GM20000 (cell line): ENCODE measurements around the gene RAB11FIP4.

Experiments
- DNase-seq: peaks from one replicate; pipeline ENCODE4 v3.0.0; 2012; ENCODE audit warnings: low spot score
- TF ChIP-seq, protein P1 (sequence below): IDR thresholded peaks from 2 replicates; pipeline ENCODE4 v1.5.1; 2012; ENCODE audit warnings: mild to moderate bottlenecking, control low read depth; ENCODE audit errors: extremely low read depth, missing control alignments

The RAB11FIP4 gene

DNA sequence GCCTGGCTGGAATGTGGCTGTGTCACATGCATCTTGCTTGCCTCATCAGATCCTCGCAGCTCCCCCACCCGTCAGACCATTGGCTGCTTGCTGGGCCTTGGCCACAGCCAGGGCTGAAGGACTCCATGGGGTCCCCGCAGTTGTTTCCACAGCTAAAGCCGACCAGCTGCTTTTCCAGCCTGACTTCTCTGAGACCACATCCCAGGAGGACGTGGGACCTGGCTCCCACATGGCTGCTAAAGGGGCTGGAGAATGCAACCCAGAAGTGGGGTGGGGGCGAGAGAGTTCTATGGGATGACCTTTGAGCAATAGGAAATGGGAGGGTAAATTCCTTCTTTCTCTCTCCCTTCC is 193.8 kb downstream of the RAB11FIP4 start:
- TF ChIP-seq, protein P1, sequence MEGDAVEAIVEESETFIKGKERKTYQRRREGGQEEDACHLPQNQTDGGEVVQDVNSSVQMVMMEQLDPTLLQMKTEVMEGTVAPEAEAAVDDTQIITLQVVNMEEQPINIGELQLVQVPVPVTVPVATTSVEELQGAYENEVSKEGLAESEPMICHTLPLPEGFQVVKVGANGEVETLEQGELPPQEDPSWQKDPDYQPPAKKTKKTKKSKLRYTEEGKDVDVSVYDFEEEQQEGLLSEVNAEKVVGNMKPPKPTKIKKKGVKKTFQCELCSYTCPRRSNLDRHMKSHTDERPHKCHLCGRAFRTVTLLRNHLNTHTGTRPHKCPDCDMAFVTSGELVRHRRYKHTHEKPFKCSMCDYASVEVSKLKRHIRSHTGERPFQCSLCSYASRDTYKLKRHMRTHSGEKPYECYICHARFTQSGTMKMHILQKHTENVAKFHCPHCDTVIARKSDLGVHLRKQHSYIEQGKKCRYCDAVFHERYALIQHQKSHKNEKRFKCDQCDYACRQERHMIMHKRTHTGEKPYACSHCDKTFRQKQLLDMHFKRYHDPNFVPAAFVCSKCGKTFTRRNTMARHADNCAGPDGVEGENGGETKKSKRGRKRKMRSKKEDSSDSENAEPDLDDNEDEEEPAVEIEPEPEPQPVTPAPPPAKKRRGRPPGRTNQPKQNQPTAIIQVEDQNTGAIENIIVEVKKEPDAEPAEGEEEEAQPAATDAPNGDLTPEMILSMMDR = no peak
- DNase-seq = no peak

GRCh38 chr17:31586946-31587345 is 195.5 kb downstream of the RAB11FIP4 start:
- no peak for DNase-seq
- TF ChIP-seq, protein P1 = no peak

GRCh38 chr17:31587462-31587861 is 196.0 kb downstream of the RAB11FIP4 start:
- TF ChIP-seq, protein P1 = no peak
- DNase-seq = no peak
